Subcutaneous adipose tissue (tissue), 4 donors: ENCODE results near the gene NUAK2. TPM values are rescaled to one million over a fixed set of nuclear protein-coding genes. Genes with fewer than 3 reads are reported as not detected.

ENCODE experiments used
- CTCF ChIP-seq: fragments of 450-650 bp; IDR thresholded peaks from one replicate; pipeline ENCODE4 v1.5.1; 2016; ENCODE audit warnings: low read depth, mild to moderate bottlenecking, control low read depth, antibody characterized with exemption, moderate library complexity
- total RNA-seq, 4 donors: library from RNA; depleted of rRNA; stranded (reverse); fragments of >200 nt; gene quantifications; one replicate each; pipeline ENCODE4 v1.1.0, GENCODE V29; 2016

NUAK2 gene
- total RNA-seq, 4 donors from 2014 or later: 0.16 to 1.7 (median 1.3) TPM

GRCh38 chr1:205351984-205352713, 30.6 kb upstream of the NUAK2 start:
- no peak for TF ChIP-seq CTCF

- TF ChIP-seq CTCF: no peak
These were observed 29.2 kb upstream of the NUAK2 start for GRCh38 chr1:205350691-205351141.

GRCh38 chr1:205350124-205350523, 28.6 kb upstream of the NUAK2 start:
- TF ChIP-seq CTCF: no peak

- TF ChIP-seq CTCF: no peak
These were observed 27.3 kb upstream of the NUAK2 start for GRCh38 chr1:205348554-205349487.

GRCh38 chr1:205346956-205347574, 25.5 kb upstream of the NUAK2 start:
- no peak for TF ChIP-seq CTCF

- TF ChIP-seq CTCF: no peak
These were observed 24.2 kb upstream of the NUAK2 start for GRCh38 chr1:205345761-205346160.
